Measurements from ENCODE around the gene ASB14. TPM values are rescaled to one million over a fixed set of nuclear protein-coding genes. Genes with fewer than 3 reads are reported as not detected.

The ASB14 gene
- total RNA-seq = not detected in 2 replicates

GRCh38 chr3:57292159-57292896 lies at the start of gene ASB14:
TSS of gene ASB14 (minus strand) at chr3:57292685. CDS start at chr3:57292033, 652 bp downstream.

DNA sequence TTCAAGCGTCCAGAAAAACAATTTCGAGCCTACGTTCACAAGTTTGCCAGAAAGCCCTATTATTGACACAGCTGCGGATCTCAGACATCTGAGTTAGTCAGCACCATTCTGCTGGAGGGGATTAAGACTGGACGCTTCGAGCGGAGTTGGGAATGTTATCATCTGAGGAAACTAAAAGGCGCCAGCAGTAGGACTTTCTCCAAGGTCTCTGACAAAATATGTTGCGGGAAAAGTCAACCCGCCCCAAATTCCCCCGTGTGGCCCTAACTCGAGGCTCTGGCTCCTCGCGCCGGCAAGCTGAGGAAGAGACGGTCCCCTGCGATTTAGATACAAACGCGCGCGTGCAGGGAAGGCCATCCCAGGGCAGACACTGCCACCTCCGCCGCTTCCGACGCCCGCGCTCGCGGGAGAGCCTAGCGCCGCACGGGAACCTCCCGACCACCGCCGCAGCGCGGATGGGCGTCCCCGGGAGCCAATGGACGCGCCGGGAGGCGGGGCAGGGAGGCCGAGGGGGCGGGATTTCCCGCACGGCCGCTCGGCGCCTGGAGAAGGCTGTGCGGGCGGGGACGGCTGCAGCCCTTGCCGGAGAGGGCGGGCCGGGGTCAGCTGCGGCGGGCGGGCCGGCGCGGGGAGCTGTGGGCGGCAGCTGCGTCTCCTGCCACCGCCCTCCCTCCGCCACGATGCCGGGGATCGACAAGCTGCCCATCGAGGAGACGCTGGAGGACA lies 65.1 kb downstream of the ASB14 start, which contains the start of gene APPL1:
APPL1 (plus strand) TSS at position 526 of the 726 bp plus-strand sequence; CDS start at position 681, 155 bp downstream.

Other genes with a start within 250 kb of the ASB14 start
- under 0.01 TPM in 2 replicates for gene SPATA12, start 232.0 kb downstream of the ASB14 start, total RNA-seq
- gene IL17RD, start 127.3 kb downstream of the ASB14 start, total RNA-seq = 0.32 and 0.46 TPM in 2 replicates
- 0.32 and 0.46 TPM in 2 replicates for gene HESX1, start 92.7 kb downstream of the ASB14 start, total RNA-seq
- gene APPL1, start 65.0 kb downstream of the ASB14 start, total RNA-seq = 27.9 and 45.6 TPM in 2 replicates